DND-41 (cell line): ENCODE data around the gene TRNAU1AP.

ENCODE experiments used
- ATAC-seq: fragments of 200-7000 bp; cut with Tn5 transposase; 3 replicates; pipeline ENCODE4 v1.9.1; 2021; ENCODE audit warnings: low read depth; ENCODE audit not compliant: insufficient read depth
- DNase-seq: peaks from one replicate; pipeline ENCODE4 v3.0.0-alpha.2; 2020
- H2AFZ ChIP-seq: 2 replicates; pipeline ENCODE4 v1.6.0; 2012; ENCODE audit warnings: low read depth, low read length
- H3K27ac ChIP-seq: 2 replicates; pipeline ENCODE4 v1.5.1; 2012; ENCODE audit warnings: low read length, inconsistent platforms
- H3K27me3 ChIP-seq: fragments of 200-600 bp; sonication (generic); 2 replicates; pipeline ENCODE4 v1.6.0; 2012; ENCODE audit warnings: low read length, mild to moderate bottlenecking, inconsistent platforms; ENCODE audit not compliant: insufficient read depth, poor library complexity
- H3K36me3 ChIP-seq: 2 replicates; pipeline ENCODE4 v1.5.1; 2012; ENCODE audit warnings: low read length, inconsistent platforms; ENCODE audit not compliant: insufficient read depth
- H3K4me1 ChIP-seq: 2 replicates; pipeline ENCODE4 v1.5.1; 2012; ENCODE audit warnings: mild to moderate bottlenecking, low read length; ENCODE audit not compliant: insufficient read depth
- H3K4me2 ChIP-seq: 2 replicates; pipeline ENCODE4 v1.6.0; 2012; ENCODE audit warnings: mild to moderate bottlenecking, moderate library complexity, low read length, inconsistent platforms; ENCODE audit not compliant: insufficient read depth
- H3K4me3 ChIP-seq, 2 experiments: fragments of 200-600 bp in 1 of 2; shearing (Covaris generic) in 1 of 2; 2 replicates each; pipeline ENCODE4 v1.5.1; 2012 to 2016; ENCODE audit warnings: inconsistent platforms in 2 of 2, low read length in 2 of 2, mild to moderate bottlenecking in 2 of 2, low read depth in 1 of 2, moderate library complexity in 1 of 2
- H3K79me2 ChIP-seq: 2 replicates; pipeline ENCODE4 v1.6.0; 2012; ENCODE audit warnings: low read length, inconsistent platforms; ENCODE audit not compliant: insufficient read depth
- H3K9ac ChIP-seq: 2 replicates; pipeline ENCODE4 v1.6.0; 2012; ENCODE audit warnings: low read depth, mild to moderate bottlenecking, inconsistent platforms, low read length, moderate library complexity
- H3K9me3 ChIP-seq: 2 replicates; pipeline ENCODE4 v1.5.1; 2012; ENCODE audit warnings: low read length, moderate library complexity, mild to moderate bottlenecking, inconsistent platforms; ENCODE audit not compliant: insufficient read depth, severe bottlenecking
- H4K20me1 ChIP-seq: 2 replicates; pipeline ENCODE4 v1.6.0; 2012; ENCODE audit warnings: low read length; ENCODE audit not compliant: insufficient read depth
- EZH2 ChIP-seq: IDR thresholded peaks from 3 replicates; pipeline ENCODE4 v1.6.1; 2012; ENCODE audit warnings: borderline replicate concordance, low read depth, mild to moderate bottlenecking, moderate library complexity, low read length, inconsistent platforms; ENCODE audit not compliant: severe bottlenecking
- TF ChIP-seq, protein P1 (sequence below): IDR thresholded peaks from 2 replicates; pipeline ENCODE4 v1.5.1; 2012; ENCODE audit warnings: borderline replicate concordance, low read length, moderate library complexity, mild to moderate bottlenecking; ENCODE audit not compliant: poor library complexity, severe bottlenecking; ENCODE audit errors: extremely low read depth

The TRNAU1AP gene

GRCh38 chr1:28564310-28564709 is 11.4 kb downstream of the TRNAU1AP start:
- DNase-seq, result no peak
- Histone ChIP-seq H3K79me2 (no peaks in the 10 kb centered on the region), H3K4me3 (no peak overlapping the region), H4K20me1 (no peaks in the 10 kb centered on the region), H3K4me2 (no peak overlapping the region), H3K27ac (no peak overlapping the region), H3K9ac (no peak overlapping the region), H3K4me1 (no peaks in the 10 kb centered on the region), H3K27me3 (no peaks in the 10 kb centered on the region), H3K36me3 (peaks cover 84% of the 10 kb centered on the region), H2AFZ (no peak overlapping the region), H3K9me3 (no peaks in the 10 kb centered on the region)
- TF ChIP-seq EZH2, result no peak
- TF ChIP-seq, protein P1, sequence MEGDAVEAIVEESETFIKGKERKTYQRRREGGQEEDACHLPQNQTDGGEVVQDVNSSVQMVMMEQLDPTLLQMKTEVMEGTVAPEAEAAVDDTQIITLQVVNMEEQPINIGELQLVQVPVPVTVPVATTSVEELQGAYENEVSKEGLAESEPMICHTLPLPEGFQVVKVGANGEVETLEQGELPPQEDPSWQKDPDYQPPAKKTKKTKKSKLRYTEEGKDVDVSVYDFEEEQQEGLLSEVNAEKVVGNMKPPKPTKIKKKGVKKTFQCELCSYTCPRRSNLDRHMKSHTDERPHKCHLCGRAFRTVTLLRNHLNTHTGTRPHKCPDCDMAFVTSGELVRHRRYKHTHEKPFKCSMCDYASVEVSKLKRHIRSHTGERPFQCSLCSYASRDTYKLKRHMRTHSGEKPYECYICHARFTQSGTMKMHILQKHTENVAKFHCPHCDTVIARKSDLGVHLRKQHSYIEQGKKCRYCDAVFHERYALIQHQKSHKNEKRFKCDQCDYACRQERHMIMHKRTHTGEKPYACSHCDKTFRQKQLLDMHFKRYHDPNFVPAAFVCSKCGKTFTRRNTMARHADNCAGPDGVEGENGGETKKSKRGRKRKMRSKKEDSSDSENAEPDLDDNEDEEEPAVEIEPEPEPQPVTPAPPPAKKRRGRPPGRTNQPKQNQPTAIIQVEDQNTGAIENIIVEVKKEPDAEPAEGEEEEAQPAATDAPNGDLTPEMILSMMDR, result no peak
- no peak for ATAC-seq

GRCh38 chr1:28565040-28565439 is 12.2 kb downstream of the TRNAU1AP start:
- no peak overlapping the region for H3K4me2 ChIP-seq
- no peak overlapping the region for H2AFZ ChIP-seq
- H3K27ac ChIP-seq, result no peak overlapping the region
- DNase-seq (no peak), ATAC-seq (no peak)
- no peaks in the 10 kb centered on the region for H3K27me3 ChIP-seq
- no peaks in the 10 kb centered on the region for H3K4me1 ChIP-seq
- no peaks in the 10 kb centered on the region for H3K9me3 ChIP-seq
- TF ChIP-seq, protein P1, result no peak
- no peak for TF ChIP-seq EZH2
- H3K9ac ChIP-seq, result no peak overlapping the region
- H3K4me3 ChIP-seq, result no peak overlapping the region
- H3K79me2 ChIP-seq, result no peaks in the 10 kb centered on the region
- H4K20me1 ChIP-seq, result no peaks in the 10 kb centered on the region
- peaks cover 79% of the 10 kb centered on the region for H3K36me3 ChIP-seq

GRCh38 chr1:28565726-28566125 is 12.8 kb downstream of the TRNAU1AP start:
- no peaks in the 10 kb centered on the region for H4K20me1 ChIP-seq
- H3K9me3 ChIP-seq, result no peaks in the 10 kb centered on the region
- DNase-seq (no peak), ATAC-seq (no peak)
- H3K36me3 ChIP-seq, result peaks cover 72% of the 10 kb centered on the region
- no peak overlapping the region for H3K4me2 ChIP-seq
- no peaks in the 10 kb centered on the region for H3K27me3 ChIP-seq
- no peak overlapping the region for H3K9ac ChIP-seq
- H3K27ac ChIP-seq, result no peak overlapping the region
- no peaks in the 10 kb centered on the region for H3K4me1 ChIP-seq
- H3K79me2 ChIP-seq, result no peaks in the 10 kb centered on the region
- no peak overlapping the region for H2AFZ ChIP-seq
- TF ChIP-seq, protein P1, result no peak
- TF ChIP-seq EZH2, result no peak
- no peak overlapping the region for H3K4me3 ChIP-seq

GRCh38 chr1:28566931-28567330 is 14.0 kb downstream of the TRNAU1AP start:
- Histone ChIP-seq H3K36me3 (peaks cover 71% of the 10 kb centered on the region), H4K20me1 (no peaks in the 10 kb centered on the region), H3K27me3 (no peaks in the 10 kb centered on the region), H3K4me1 (no peaks in the 10 kb centered on the region), H3K9me3 (no peaks in the 10 kb centered on the region), H3K27ac (no peak overlapping the region), H3K79me2 (no peaks in the 10 kb centered on the region), H3K4me2 (no peak overlapping the region), H3K9ac (no peak overlapping the region), H2AFZ (no peak overlapping the region), H3K4me3 (no peak overlapping the region)
- ATAC-seq, result no peak
- TF ChIP-seq, protein P1, result no peak
- TF ChIP-seq EZH2, result no peak
- DNase-seq, result no peak
